ENCODE data around the gene DPYD.
A peak's percentile ranks its signal among the peaks of the same experiment; 100 is the strongest.

DPYD gene

DNA sequence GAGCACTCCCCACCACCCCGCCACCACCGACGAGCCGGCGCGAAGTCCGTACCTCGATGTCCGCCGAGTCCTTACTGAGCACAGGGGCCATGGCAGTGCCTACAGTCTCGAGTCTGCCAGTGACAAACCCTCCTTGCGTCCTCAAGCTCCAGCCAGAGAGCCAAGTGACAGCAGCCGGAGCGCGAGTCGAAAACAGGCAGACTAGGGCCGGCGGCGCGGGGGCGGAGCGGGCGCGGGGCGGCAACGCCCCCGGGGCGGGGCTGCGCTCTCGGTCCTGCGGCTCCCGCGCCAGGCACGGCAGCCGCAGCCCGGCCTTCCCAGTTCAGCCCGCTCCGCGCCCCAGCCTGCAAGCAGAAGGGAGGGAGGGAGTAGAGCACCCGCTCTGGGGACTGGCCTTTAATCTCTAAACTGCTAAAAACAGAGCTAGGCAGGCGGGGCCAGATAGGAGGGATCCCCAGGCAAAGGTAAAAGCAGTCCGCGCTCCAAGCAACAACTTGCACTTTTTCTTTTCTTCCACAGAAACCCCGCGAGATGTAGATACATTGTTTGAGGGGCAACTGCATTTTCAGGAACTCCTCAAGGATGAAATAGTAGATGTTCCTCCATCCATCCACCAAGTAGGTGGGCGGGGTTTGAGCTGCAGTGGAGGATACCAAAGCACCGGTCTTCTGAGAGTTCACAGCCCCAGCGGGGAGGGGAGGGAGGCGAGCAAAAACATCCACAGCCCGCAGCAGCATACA is at the start of gene DPYD:
Gene DPYD (minus strand): TSS at position 203 of the 740 bp plus-strand sequence. CDS start 112 bp downstream, at position 91.
- peak; percentile 39 to 74 (median 65) for DNase-seq (ENCODE audit: low read depth in 3 of 3, low spot score in 1 of 3)

DNA sequence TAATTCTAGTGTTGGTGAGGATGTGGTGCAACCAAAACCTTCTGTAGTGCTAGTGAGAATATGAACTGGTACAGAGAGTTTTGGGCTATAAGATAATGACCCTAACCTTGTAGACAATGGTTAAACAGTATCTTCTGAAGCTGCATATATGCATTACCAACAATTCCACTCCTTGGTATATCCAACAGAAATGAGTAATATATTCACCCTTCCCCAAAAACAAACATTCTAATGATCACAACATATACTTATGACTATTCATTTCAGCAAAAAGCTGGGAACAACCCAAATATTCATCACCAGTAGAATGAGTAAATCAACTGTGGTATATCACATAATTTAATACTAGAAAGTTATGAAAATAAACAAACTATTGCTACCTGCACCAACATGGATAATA is 39.6 kb upstream of the DPYD start:
- DNase-seq (ENCODE audit: low read depth in 3 of 3, low spot score in 1 of 3) = no peak

DNA sequence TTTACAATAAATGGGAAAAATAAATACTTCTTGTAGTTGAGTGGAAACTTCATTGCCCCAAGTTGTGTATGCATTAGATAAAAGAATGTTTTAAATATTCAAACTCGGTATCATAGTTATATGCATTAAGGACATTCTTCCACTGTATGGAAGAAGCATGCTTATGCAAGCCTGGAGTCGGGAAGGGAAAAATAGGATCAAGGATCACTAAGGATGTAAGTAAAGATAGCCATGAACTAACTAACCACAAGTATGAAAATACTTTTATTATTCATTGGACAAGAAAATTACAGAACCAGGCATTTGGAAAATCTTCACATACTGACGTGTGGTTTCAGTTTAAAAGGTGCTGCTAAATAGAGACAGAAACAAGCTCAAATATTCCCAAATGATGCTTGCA is 26.9 kb upstream of the DPYD start:
- DNase-seq (ENCODE audit: low read depth in 3 of 3, low spot score in 1 of 3) = no peak

DNA sequence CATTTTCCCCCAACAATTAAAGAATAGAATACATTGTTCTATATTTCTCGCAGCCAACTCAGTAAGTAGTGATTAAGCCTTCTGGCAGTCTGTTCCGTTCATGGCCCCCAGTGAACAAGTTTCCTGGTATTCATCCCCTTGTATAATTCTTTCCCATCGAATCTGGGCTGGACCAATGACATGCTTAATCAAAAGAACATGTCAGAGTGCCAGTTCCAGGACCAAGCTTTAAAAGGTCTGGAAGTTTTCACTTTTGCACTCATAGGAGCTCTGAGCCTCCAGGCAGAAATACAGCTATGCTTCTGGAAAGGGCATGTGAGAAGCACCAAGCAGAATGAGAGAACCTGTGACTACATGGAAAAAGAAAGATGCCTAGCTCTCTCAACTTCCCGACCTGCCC is 22.5 kb upstream of the DPYD start:
- no peak for DNase-seq (ENCODE audit: low read depth in 3 of 3, low spot score in 1 of 3)

DNA sequence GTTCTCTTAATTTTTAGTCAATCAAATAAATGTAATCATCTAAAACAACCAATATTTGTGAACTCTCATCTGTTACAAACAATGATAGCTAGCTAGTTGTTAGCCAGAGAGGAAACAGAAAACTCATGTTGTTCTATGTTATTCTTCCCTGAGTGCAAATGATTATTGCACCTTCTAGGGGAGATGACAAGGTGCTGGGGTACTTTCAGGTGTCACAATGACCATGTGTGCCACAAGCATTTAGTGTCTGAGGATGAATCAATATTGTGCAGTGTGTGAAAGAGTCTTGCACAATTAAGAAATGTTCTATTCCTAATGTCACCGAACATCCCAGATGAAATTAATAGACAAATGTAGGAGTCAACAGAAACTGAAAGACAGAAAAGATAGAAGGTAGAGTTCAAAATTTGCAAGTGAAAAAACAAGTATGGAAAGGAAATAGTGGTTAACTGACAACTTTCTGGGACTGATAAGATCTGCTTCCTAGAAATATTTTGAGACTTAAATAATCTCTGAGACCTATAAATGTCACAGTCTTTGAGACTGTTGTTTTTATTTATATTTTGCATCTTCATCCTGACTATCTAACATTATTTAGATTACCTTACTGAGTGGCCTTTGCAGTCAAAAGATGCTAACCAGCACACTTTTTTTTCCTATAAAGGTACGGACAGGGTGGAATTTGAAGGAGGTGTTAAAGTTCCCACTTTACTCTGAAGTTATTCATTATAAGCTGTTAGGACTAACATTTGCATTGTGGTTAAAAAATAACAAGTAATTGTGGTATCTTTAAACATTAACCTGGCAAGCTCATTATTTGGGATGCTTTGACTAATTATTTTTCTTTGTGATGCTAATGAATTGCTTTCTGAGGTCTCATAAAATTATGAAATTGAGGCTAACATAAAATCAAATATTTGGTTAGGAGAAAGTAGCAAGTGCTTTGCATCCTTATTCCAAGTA is 21.6 kb upstream of the DPYD start:
- no peak for DNase-seq (ENCODE audit: low read depth in 3 of 3, low spot score in 1 of 3)

DNA sequence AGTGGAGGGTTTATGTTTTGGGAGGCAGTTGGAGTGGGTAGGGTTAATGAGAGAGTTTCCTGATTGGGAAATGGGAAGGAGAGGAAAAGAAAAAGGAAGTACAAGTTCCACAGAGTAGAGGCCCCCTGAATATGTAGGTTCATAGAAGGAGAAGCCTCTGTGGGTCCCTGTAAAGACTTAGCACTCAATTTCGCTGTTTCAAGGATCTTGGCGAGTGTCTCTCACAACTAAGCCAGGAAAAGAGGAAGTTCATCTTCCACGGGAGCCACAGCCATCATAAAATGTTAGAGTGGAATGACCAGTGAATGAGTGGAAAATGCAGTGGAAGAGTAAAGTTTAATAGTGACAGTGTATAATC is 17.4 kb upstream of the DPYD start:
- no peak for DNase-seq (ENCODE audit: low read depth in 3 of 3, low spot score in 1 of 3)

DNA sequence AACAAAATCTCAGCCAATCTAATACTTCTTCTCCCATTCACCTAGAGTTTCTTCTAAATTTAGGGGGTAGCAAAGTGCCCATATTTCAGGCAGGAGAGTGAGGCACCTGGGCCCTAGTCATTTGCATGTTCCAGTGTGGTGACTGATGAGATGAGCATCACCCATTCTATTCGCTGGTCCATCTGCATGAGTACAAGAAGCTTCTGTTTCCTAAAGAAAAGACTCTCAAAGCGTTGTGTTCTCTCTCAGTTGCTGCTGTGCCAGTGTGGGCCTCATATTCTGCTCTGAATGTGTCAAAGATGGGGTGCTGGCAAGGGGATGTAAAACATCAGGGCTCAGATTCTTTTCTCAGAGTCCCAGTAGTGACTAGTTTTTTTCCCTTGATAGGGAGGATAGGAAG is 16.1 kb upstream of the DPYD start:
- DNase-seq (ENCODE audit: low read depth in 3 of 3, low spot score in 1 of 3) = no peak

DNA sequence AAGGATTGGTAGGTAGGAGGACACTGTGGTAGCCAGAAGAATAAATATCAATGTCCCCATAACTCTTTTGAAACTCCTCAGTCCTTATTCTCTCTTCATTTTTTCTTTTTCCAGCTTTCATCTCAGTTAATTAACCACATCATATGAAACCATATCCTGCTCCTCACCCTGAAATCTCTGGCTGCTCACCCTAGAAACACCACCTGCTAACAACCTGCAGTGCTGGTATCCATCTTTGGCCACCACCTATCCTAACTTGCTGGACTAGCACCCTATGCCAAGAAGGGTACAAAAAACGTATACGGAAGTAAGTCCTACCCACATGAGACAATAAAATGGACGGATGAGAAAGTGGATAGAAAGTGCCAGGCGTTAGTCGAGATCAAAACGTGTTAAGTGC is 13.7 kb upstream of the DPYD start:
- no peak for DNase-seq (ENCODE audit: low read depth in 3 of 3, low spot score in 1 of 3)

DNA sequence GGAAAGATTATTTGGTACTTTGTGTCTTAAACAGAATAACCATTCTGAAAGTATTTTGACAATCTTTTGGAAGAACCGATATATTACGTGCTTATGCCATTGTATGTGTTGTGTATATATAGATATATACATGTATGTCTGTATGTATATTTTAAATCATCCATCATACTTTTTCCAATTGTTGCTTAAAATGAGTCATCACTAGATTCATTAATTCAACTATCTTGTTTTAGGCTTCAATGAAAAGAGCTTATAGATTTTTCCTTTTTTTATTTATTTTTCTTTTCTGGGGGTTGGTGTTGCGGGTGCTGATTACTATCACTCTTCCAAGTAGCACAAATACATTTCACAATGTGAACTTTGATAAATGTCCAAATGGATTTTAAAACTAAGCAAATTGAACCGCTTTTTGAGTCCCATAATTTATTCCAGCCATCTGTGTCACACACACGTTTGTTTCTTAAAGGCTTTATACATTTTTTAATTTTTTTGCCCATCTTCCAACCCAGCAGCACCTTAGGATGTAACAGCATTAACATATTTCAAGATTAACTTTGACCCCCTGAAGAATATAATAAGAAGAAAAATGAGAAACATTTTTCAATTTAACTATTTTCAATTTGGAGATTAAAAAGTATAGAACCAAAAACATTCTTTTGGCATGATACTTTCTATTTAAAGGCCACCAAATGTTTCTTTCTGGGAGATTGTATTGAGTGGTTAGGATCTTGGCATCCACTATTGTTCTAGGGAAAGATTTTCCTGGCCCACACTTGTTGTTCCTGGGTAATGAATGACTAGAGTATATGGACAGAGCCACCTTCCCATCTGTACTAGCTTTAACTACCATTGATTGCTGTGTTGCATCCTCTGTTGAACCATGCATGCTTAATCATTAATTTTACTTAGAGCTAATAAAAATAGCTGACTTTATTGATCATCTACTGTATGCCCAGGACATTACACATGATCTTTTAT is 9.3 kb upstream of the DPYD start:
- no peak for DNase-seq (ENCODE audit: low read depth in 3 of 3, low spot score in 1 of 3)

DNA sequence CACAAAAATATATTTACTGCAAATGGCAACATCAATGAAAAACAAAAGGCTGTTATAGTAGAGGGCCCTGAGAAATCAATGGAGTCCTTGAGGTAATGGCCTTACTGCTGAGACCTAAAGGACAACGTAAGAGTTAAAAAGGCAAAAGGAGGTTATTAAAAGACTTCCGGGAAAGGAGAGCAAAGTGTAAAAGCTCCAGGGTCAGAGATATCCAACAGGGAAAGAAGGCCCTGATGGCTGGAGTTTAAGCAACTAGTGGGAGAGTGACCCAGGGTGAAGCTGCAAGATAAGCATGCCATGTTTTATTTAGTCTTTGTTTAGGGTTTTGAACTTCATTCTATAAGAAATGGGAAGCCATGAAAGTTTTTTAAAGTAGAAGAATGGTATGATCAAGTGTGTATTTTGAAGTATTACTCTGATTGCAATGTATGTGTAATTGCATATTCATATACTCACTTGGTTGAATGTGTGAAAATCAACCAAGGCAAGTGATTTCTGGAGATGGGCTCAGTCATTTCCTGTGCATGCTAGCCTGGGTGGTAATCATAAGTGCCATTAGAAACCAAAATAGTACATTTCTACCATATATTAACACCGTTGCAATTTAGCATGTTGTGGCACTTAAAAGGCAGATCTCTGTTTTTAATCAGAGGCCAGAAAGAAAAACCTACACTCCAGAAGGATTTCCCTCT is 5.3 kb upstream of the DPYD start:
- DNase-seq (ENCODE audit: low read depth in 3 of 3, low spot score in 1 of 3) = no peak

DNA sequence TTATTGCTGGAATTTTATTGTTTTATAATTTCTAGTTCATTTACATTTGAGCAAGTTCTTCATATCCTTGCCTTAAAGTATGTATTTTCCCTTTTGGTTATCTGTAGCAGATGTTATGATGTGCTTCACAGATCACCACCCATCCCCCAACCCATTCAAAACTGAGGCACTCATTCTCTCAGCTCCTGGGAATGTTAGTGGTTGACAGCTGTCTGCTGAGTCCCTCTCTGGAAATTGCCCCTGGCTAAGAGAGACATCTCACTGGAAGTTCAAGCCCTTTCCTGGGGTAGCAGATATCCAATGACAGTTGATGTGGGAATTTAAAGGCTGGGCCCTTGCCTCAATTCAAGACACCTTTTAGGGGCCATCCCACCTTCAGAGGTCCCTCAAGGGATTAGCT is 4.3 kb upstream of the DPYD start:
- no peak for DNase-seq (ENCODE audit: low read depth in 3 of 3, low spot score in 1 of 3)

DNA sequence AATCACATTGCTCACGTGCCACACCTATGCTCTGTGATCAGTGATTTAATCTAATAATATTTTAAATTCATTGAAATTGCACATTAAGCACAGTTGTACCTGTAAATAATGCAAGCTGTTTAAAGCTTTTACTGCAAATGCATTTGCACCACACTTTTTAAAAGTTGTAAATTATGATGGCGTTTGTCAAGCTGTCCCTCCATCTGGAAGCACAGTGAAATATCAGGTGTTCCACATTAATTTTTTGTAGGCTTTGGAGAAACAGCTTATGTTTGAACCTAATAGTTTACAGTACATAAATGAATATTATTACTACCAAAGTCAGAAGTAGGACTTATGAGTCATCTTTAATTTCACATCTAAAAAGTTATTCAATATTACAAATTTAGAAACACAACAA is 3.0 kb upstream of the DPYD start:
- DNase-seq (ENCODE audit: low read depth in 3 of 3, low spot score in 1 of 3) = no peak

DNA sequence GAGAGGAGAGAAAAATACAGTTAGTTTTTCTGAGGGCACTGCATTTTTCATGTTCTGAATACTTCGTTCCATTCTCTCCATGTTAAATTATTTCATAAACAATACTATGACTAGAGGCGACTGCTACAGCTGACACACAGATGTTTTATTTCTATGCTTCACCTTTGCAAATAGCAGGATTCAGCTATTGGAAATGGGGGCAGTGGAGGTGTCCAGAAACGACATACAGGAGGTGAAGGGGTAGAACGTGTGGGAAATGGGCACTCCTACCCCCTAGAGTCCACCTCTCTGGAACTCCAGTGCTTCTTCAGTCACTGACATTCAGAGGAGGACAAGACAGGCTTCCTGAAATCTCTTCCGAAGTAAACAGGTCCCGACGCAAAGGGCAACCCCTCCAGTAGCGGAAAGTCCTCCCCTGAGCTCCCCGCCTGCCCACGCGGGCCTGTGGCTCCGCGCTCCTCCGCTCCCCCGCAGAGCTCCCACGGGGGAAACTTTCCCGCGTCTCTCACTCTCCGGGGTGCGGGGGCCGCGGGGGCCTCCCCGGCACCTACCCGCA is 480 bp downstream of the DPYD start:
- peak in 1 of 3 donors; percentile 0 for DNase-seq (ENCODE audit: low read depth in 3 of 3, low spot score in 1 of 3)

DNA sequence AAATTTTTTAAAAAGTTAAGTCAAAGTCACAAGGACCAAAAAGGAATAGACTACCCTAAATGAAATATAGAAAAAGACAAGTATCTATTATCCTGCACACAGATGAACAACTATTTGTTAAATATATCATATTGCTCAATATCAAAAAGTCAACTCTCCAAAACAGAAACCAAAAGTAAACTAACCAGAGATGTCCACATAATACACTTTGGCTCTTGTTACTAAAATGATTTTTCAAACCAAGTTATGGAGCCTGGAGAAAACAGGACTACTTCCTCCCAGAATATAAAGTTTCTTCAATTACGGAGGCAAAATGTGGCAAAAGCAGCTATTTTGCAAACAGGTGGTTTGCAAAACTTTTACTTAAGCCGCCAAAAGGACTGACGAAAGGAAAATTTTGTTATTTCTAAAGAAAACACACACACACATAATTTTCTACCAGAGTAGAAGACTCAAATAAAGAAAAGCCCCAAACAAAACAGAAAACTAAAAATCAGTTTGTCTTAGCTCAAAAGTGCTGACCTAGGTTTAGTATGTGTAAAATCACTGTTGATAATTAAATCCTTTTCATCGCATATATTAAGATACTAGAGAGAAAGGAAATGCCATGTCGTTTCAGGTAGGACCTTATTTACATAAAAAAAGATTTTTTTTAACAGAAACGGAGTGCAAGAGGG is 1.1 kb downstream of the DPYD start:
- no peak for DNase-seq (ENCODE audit: low read depth in 3 of 3, low spot score in 1 of 3)

DNA sequence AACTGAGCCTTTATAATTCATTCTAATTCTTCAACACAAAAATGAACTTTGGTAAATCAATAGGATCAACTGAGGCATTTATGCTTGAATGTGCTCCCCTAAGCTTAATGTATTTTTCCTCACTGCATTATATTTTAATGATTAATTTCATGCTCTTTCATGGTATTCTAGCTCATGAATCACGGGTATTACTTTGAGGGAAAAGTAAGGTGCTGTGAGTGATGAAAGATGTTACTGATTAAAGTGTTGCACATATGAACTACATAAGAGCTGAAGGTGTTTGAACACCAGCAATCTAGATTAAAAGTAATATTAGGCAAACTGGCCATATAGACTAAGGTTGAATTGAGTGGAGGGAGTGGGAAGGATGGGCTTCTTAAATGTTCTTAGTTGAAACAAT is 1.9 kb downstream of the DPYD start:
- no peak for DNase-seq (ENCODE audit: low read depth in 3 of 3, low spot score in 1 of 3)

DNA sequence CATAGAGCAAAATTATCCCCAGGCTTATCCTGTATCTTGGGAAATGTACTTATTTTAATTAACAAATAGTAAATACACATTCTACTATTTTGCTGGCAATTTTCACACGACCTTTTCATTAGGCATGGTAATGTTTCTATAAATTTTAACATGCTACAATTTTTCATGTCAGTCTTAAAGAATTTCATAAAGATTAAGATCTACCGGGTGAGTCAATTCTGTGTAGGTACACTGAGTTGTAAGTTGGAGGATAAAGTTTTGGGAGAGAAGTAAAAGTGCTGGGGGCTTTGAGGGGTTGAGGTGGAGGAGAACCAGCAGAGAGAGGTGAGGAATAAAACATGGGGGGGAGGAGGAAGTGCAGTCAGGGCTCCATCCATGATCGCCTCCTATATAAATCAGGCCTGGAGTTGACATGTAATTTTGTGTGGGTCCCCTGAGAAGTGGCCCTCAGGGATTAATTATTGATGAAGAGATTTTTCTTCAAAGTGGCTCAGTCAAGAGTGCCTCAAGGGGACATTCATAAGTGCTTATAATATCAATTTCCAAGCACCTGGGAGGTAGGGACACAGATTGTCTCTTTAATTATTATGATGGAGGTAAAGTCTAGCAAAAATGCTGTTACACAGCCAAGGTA is 7.2 kb downstream of the DPYD start:
- DNase-seq (ENCODE audit: low read depth in 3 of 3, low spot score in 1 of 3) = no peak

DNA sequence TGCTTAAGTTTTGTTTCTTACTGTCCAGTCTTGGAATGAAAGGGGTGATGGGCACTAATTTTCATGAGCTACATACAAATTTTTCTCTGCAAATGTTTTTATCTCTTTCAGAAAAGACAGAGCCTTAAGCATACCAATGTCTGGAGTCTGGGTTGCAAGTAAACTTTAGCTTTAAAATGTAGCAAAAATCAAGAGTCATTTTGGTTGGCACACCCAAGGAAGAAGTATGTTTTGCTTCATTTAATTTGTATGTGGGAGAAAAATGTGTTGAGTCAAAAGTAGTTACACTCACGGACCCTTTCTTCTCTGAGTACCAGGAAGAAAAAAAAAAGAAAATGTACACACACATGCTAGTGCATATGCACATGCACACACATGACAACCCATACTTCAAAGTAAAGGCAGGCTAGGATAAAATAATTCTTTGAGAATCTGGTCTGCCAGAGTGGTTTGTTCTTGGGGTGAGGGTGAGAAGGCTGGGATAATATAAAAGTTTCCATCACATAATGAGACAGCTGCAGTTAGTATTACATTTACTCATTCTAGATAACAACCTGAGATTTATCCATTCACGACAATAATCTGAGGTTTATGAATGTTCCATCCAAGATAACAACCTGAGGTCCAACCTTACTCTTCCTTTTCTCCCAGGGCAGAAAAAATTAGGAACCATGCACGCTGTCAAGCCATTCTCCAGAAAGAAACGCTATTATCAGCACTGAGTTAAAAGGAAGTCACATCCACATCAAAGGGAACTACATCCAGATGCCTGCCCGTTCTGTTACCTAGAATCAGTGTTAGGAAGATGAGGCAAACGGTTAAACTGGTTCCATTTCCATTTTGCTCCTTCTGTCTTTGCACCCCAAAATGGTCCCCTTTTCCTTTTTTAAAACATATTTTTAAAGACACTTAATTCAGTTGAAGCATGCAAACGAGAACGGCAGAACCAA is 9.3 kb downstream of the DPYD start:
- DNase-seq (ENCODE audit: low read depth in 3 of 3, low spot score in 1 of 3) = no peak

DNA sequence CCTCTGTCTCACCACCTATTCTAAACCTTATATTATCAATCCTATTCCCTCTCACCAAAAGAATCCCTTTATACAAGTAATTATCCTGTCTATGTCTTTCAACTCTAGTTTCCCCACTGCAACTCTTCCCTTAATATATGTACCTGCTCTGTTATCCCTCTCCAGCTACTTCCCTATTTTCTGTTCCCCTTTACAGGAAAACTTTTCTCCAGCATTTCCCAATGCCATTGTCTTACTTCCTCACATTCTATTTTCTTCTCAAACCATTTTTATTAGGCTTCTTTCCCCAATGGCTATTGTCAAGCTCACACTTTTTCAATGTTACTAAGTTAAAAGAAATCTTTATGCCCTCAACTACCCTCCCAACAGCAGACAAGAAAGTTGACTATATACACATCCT is 11.6 kb downstream of the DPYD start:
- DNase-seq (ENCODE audit: low read depth in 3 of 3, low spot score in 1 of 3) = no peak

All from stimulated activated CD4-positive, alpha-beta T cell treated with anti-CD3 and anti-CD28 coated beads, TNF-alpha, amount 100 ng/mL, for 1 hour (primary cell).